HepG2 (cell line): ENCODE results near the gene PCDHGA1. TPM values are rescaled to one million over a fixed set of nuclear protein-coding genes. Genes with fewer than 3 reads are reported as not detected.

ENCODE experiments used
- ATAC-seq: fragments of 200-7000 bp; cut with Tn5 transposase; 3 replicates; pipeline ENCODE4 v1.9.1; 2020; ENCODE audit warnings: mild to moderate bottlenecking, moderate library complexity
- BruUV-seq: library from RNA; stranded (reverse); fragments of 400-500 nt; replicated peaks from 2 replicates; lab custom pipeline; 2021; lab: Mats Ljungman, UMichigan
- CTCF ChIA-PET: fragments of 300-600 bp; formaldehyde crosslinking; extraction: SDS; loops from one replicate; lab custom pipeline; 2021; ENCODE audit warnings: low total read pairs, inconsistent platforms, low intra/inter-chr PET ratio; lab: Yijun Ruan, JAX
- POLR2A ChIA-PET: fragments of 350-600 bp; sonication (Branson Sonifier 250); formaldehyde crosslinking; loops from one replicate; lab custom pipeline; 2020; ENCODE audit warnings: antibody characterized with exemption, inconsistent platforms; lab: Yijun Ruan, JAX
- DNase-seq: peaks from one replicate; pipeline ENCODE4 v3.0.0-alpha.2; 2015; ENCODE audit warnings: low spot score
- FAIRE-seq: peaks from 3 replicates; lab custom pipeline; 2011; peaks lifted over from hg19 to GRCh38; lab: Jason Lieb, UNC
- H2AFZ ChIP-seq: one replicate; pipeline ENCODE4 v1.6.1; 2011; ENCODE audit warnings: low read length, inconsistent platforms
- H3K27ac ChIP-seq: fragments of 300-600 bp; 3 replicates; pipeline ENCODE4 v1.8.0; 2011; ENCODE audit warnings: mixed run types, mild to moderate bottlenecking, mixed read lengths, low read length, inconsistent platforms; ENCODE audit not compliant: insufficient read depth; ENCODE audit errors: extremely low read length
- H3K27me3 ChIP-seq, 2 experiments: fragments of 200-600 bp in 1 of 2; 2 replicates in 1 of 2; 3 replicates in 1 of 2; pipeline versions ENCODE4 v1.6.0 to v1.8.0; 2011; ENCODE audit warnings: low read length in 2 of 2, mild to moderate bottlenecking in 2 of 2, moderate library complexity in 2 of 2, inconsistent platforms in 1 of 2; ENCODE audit not compliant: insufficient read depth in 2 of 2, control insufficient read depth in 1 of 2
- H3K36me3 ChIP-seq, 2 experiments: fragments of 200-600 bp in 1 of 2; replicated peaks in 1 of 2; 2 replicates in 1 of 2; 3 replicates in 1 of 2; pipeline versions ENCODE4 v1.5.1 to v1.8.0; 2011; ENCODE audit warnings: low read length in 2 of 2, inconsistent platforms in 1 of 2; ENCODE audit not compliant: insufficient read depth in 2 of 2, control insufficient read depth in 1 of 2
- H3K4me1 ChIP-seq: 2 replicates; pipeline ENCODE4 v1.5.1; 2012; ENCODE audit warnings: low read length, inconsistent platforms; ENCODE audit not compliant: insufficient read depth
- H3K4me2 ChIP-seq: 2 replicates; pipeline ENCODE4 v1.6.0; 2011; ENCODE audit warnings: low read depth, low read length, inconsistent platforms
- H3K4me3 ChIP-seq, 3 experiments: fragments of 200-600 bp in 1 of 3; sonication (generic), shearing (Covaris generic) in 1 of 3; replicated peaks in 1 of 3; 2 replicates each; pipeline ENCODE4 v1.5.1; 2011 to 2016; ENCODE audit warnings: low read length in 3 of 3, inconsistent platforms in 2 of 3, low read depth in 2 of 3, mild to moderate bottlenecking in 2 of 3, control low read depth in 1 of 3, mixed read lengths in 1 of 3; ENCODE audit not compliant: insufficient read depth in 1 of 3
- H3K79me2 ChIP-seq: one replicate; pipeline ENCODE4 v1.6.1; 2011; ENCODE audit warnings: low read length, inconsistent platforms; ENCODE audit not compliant: insufficient read depth
- H3K9ac ChIP-seq: 2 replicates; pipeline ENCODE4 v1.6.0; 2011; ENCODE audit warnings: mild to moderate bottlenecking, low read depth, low read length, inconsistent platforms; ENCODE audit not compliant: insufficient read depth
- H3K9me3 ChIP-seq: 2 replicates; pipeline ENCODE4 v1.5.1; 2012; ENCODE audit warnings: mild to moderate bottlenecking, low read length
- H4K20me1 ChIP-seq: 2 replicates; pipeline ENCODE4 v1.6.0; 2011; ENCODE audit warnings: inconsistent platforms, mild to moderate bottlenecking, low read length, moderate library complexity; ENCODE audit not compliant: insufficient read depth
- ZNF280D ChIP-seq: sonication (generic); formaldehyde crosslinking; IDR thresholded peaks from 2 replicates; pipeline ENCODE4 v1.5.1; 2020; ENCODE audit warnings: mild to moderate bottlenecking, missing genetic modification reagents
- ZXDC ChIP-seq: sonication (generic); formaldehyde crosslinking; IDR thresholded peaks from 2 replicates; pipeline ENCODE4 v1.5.0; 2020; ENCODE audit warnings: mild to moderate bottlenecking, missing genetic modification reagents
- WGBS: methylation state at CpG from one replicate; pipeline ENCODE4 v1.1.6; 2017; ENCODE audit warnings: low lambda C conversion rate; 5-methylcytosine and 5-hydroxymethylcytosine counted together
- in situ Hi-C: cut with HindIII; loops from 2 replicates; pipeline ENCODE4 v1.10.0; 2017; ENCODE audit warnings: low pct_unique_long_range_greater_than_20kb; ENCODE audit not compliant: extremely low pct_ligation_motif_present
- intact Hi-C: fragments of 100-400 bp; cut with micrococcal nuclease; formaldehyde crosslinking; loops from one replicate; pipeline ENCODE4 v1.10.0; 2022; ENCODE audit not compliant: unreplicated experiment
- polyA plus RNA-seq, 8 experiments: library from polyadenylated mRNA; depleted of rRNA in 3 of 8; stranded (reverse) in 7 of 8; unstranded in 1 of 8; fragments of >200 nt; fragmentation: Illumina TruSeq in 4 of 8; extraction: Trizol in 4 of 8; gene quantifications; 2 replicates each; pipeline versions ENCODE4 v1.2.1 to v1.2.3, GENCODE V29; 2011 to 2016; ENCODE audit warnings: low read depth in 4 of 8, missing spikeins in 1 of 8, mixed read lengths in 1 of 8; ENCODE audit not compliant: insufficient read depth in 1 of 8
- total RNA-seq, 5 experiments: library from RNA; depleted of rRNA; stranded (reverse); fragments of >200 nt; fragmentation: Illumina TruSeq; extraction: Trizol; gene quantifications; 2 replicates each; pipeline ENCODE4 v1.2.3, GENCODE V29; 2016; ENCODE audit warnings: low read depth in 1 of 5
- TF ChIP-seq, protein P1 (sequence below): sonication (generic); formaldehyde crosslinking; IDR thresholded peaks from 2 replicates; pipeline ENCODE4 v1.5.0; 2020; ENCODE audit warnings: mild to moderate bottlenecking, missing genetic modification reagents

Gene PCDHGA1
- total and polyA plus RNA-seq, 2 of the 13 experiments (the other 11 are each of a cell fraction or from before 2014, with no cell fraction given): 0.31 to 0.40 TPM

GRCh38 chr5:141547488-141547887 is 217.2 kb downstream of the PCDHGA1 start:
- ATAC-seq (no peak), DNase-seq (peak; percentile 8), FAIRE-seq (no peak)
- peaks cover 25% of the 10 kb centered on the region for H3K9me3 ChIP-seq
- H3K79me2 ChIP-seq: no peaks in the 10 kb centered on the region
- in situ Hi-C loops: no loop called here
- H4K20me1 ChIP-seq: no peaks in the 10 kb centered on the region
- ChIA-PET POLR2A (no interaction called here), CTCF (no interaction called here)
- WGBS: 91% methylated on average over 1 of the region's 1 CpG
- TF ChIP-seq ZXDC (CRISPR knock-in tag) (no peak), ZNF280D (CRISPR knock-in tag) (peak; percentile 57; the same call in 1 of the 2 replicates)
- TF ChIP-seq, protein P1, sequence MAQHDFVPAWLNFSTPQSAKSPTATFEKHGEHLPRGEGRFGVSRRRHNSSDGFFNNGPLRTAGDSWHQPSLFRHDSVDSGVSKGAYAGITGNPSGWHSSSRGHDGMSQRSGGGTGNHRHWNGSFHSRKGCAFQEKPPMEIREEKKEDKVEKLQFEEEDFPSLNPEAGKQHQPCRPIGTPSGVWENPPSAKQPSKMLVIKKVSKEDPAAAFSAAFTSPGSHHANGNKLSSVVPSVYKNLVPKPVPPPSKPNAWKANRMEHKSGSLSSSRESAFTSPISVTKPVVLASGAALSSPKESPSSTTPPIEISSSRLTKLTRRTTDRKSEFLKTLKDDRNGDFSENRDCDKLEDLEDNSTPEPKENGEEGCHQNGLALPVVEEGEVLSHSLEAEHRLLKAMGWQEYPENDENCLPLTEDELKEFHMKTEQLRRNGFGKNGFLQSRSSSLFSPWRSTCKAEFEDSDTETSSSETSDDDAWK: no peak
- no peak overlapping the region for H3K4me2 ChIP-seq
- H2AFZ ChIP-seq: no peak overlapping the region
- no peak overlapping the region for H3K27ac ChIP-seq
- H3K4me3 ChIP-seq: no peak overlapping the region
- no TSS peak for BruUV-seq
- H3K9ac ChIP-seq: no peak overlapping the region
- intact Hi-C loops: no loop called here
- peaks cover 3 to 51% of the 10 kb centered on the region in 2 experiments; a peak in 4 of 5 replicates for H3K36me3 ChIP-seq
- H3K4me1 ChIP-seq: no peaks in the 10 kb centered on the region
- H3K27me3 ChIP-seq: no peaks in the 10 kb centered on the region
